ENCODE results near the gene TMEM95. TPM values are rescaled to one million over a fixed set of nuclear protein-coding genes. Genes with fewer than 3 reads are reported as not detected.

Gene TMEM95
- total and polyA plus RNA-seq, 10 of the 15 experiments (the other 5 are each of a cell fraction or from before 2014, with no cell fraction given) = 0.05 to 0.28 TPM; not detected in 8

DNA sequence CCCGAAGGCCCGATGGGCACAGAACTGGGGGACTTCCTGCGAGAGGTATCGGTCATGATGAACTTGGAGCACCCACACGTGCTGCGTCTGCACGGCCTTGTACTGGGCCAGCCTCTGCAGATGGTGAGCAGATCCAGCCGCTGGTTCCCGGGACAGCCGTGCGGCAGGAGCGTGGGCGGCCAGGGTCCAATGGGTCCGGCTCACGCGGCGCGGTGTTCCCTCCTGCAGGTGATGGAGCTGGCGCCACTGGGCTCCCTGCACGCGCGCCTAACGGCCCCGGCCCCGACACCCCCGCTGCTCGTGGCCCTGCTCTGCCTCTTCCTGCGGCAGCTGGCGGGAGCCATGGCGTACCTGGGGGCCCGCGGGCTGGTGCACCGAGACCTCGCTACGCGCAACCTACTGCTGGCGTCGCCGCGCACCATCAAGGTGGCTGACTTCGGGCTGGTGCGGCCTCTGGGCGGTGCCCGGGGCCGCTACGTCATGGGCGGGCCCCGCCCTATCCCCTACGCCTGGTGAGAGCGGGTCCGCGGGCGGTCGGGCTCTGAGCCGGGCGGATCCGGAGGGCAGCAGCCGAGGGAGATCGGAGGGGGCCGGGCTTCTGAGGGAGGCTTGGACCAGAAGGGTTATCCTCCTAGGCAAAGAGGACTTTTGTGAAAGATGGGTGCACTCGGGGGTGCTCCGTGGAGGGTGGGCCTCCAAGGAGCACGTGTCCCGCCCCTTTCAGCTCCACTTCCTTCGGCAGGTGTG, 29.0 kb downstream of the TMEM95 start (continued):
- TF ChIP-seq, protein P1, sequence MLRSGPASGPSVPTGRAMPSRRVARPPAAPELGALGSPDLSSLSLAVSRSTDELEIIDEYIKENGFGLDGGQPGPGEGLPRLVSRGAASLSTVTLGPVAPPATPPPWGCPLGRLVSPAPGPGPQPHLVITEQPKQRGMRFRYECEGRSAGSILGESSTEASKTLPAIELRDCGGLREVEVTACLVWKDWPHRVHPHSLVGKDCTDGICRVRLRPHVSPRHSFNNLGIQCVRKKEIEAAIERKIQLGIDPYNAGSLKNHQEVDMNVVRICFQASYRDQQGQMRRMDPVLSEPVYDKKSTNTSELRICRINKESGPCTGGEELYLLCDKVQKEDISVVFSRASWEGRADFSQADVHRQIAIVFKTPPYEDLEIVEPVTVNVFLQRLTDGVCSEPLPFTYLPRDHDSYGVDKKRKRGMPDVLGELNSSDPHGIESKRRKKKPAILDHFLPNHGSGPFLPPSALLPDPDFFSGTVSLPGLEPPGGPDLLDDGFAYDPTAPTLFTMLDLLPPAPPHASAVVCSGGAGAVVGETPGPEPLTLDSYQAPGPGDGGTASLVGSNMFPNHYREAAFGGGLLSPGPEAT (IDR thresholded peaks at IDR 0.05; ENCODE audit: low read depth) = no peak
- TF ChIP-seq DPF2 (IDR thresholded peaks at IDR 0.05) (no peak), NR2C2 (IDR thresholded peaks at IDR 0.05; ENCODE audit: borderline replicate concordance, control insufficient read depth, insufficient read length, low read depth) (no peak), TCF12 (IDR thresholded peaks at IDR 0.05; ENCODE audit: low read depth, low read length) (no peak), ZNF24 (IDR thresholded peaks at IDR 0.05) (no peak), NR2C1 (IDR thresholded peaks at IDR 0.05) (no peak), CREB1 (IDR thresholded peaks at IDR 0.05; ENCODE audit: low read depth) (peak; percentile 68; the same call in 1 of the 2 replicates), MTA2 (IDR thresholded peaks at IDR 0.05; ENCODE audit: low read depth) (no peak), ESRRA (IDR thresholded peaks at IDR 0.05; ENCODE audit: low read length) (no peak), SMAD5 (IDR thresholded peaks at IDR 0.05; ENCODE audit: low read depth) (no peak), SPI1 (IDR thresholded peaks at IDR 0.05; ENCODE audit: borderline replicate concordance, insufficient read depth, low read depth, low read length) (0 out of 2 replicates have a peak, but pooled peaks have one; percentile 13), CBX5 (IDR thresholded peaks at IDR 0.05; ENCODE audit: low read depth) (no peak), TBL1XR1 (IDR thresholded peaks at IDR 0.05; ENCODE audit: low read depth, low read length) (no peak), POLR2A (IDR thresholded peaks at IDR 0.05; ENCODE audit: low read depth, low read length) (peak; percentile 72), TARDBP (IDR thresholded peaks at IDR 0.05; ENCODE audit: borderline replicate concordance) (peak; percentile 26; the same call in 1 of the 2 replicates)
- TF ChIP-seq, protein P2, sequence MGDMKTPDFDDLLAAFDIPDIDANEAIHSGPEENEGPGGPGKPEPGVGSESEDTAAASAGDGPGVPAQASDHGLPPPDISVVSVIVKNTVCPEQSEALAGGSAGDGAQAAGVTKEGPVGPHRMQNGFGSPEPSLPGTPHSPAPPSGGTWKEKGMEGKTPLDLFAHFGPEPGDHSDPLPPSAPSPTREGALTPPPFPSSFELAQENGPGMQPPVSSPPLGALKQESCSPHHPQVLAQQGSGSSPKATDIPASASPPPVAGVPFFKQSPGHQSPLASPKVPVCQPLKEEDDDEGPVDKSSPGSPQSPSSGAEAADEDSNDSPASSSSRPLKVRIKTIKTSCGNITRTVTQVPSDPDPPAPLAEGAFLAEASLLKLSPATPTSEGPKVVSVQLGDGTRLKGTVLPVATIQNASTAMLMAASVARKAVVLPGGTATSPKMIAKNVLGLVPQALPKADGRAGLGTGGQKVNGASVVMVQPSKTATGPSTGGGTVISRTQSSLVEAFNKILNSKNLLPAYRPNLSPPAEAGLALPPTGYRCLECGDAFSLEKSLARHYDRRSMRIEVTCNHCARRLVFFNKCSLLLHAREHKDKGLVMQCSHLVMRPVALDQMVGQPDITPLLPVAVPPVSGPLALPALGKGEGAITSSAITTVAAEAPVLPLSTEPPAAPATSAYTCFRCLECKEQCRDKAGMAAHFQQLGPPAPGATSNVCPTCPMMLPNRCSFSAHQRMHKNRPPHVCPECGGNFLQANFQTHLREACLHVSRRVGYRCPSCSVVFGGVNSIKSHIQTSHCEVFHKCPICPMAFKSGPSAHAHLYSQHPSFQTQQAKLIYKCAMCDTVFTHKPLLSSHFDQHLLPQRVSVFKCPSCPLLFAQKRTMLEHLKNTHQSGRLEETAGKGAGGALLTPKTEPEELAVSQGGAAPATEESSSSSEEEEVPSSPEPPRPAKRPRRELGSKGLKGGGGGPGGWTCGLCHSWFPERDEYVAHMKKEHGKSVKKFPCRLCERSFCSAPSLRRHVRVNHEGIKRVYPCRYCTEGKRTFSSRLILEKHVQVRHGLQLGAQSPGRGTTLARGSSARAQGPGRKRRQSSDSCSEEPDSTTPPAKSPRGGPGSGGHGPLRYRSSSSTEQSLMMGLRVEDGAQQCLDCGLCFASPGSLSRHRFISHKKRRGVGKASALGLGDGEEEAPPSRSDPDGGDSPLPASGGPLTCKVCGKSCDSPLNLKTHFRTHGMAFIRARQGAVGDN (IDR thresholded peaks at IDR 0.05) = no peak
- TF ChIP-seq, protein P3, sequence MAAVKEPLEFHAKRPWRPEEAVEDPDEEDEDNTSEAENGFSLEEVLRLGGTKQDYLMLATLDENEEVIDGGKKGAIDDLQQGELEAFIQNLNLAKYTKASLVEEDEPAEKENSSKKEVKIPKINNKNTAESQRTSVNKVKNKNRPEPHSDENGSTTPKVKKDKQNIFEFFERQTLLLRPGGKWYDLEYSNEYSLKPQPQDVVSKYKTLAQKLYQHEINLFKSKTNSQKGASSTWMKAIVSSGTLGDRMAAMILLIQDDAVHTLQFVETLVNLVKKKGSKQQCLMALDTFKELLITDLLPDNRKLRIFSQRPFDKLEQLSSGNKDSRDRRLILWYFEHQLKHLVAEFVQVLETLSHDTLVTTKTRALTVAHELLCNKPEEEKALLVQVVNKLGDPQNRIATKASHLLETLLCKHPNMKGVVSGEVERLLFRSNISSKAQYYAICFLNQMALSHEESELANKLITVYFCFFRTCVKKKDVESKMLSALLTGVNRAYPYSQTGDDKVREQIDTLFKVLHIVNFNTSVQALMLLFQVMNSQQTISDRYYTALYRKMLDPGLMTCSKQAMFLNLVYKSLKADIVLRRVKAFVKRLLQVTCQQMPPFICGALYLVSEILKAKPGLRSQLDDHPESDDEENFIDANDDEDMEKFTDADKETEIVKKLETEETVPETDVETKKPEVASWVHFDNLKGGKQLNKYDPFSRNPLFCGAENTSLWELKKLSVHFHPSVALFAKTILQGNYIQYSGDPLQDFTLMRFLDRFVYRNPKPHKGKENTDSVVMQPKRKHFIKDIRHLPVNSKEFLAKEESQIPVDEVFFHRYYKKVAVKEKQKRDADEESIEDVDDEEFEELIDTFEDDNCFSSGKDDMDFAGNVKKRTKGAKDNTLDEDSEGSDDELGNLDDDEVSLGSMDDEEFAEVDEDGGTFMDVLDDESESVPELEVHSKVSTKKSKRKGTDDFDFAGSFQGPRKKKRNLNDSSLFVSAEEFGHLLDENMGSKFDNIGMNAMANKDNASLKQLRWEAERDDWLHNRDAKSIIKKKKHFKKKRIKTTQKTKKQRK (IDR thresholded peaks at IDR 0.05; ENCODE audit: low read depth, low read length) = no peak
- TF ChIP-seq, protein P4, sequence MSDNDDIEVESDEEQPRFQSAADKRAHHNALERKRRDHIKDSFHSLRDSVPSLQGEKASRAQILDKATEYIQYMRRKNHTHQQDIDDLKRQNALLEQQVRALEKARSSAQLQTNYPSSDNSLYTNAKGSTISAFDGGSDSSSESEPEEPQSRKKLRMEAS (IDR thresholded peaks at IDR 0.05; ENCODE audit: low read depth, low read length) = 0 out of 2 replicates have a peak, but pooled peaks have one; percentile 14
- TF ChIP-seq, protein P5, sequence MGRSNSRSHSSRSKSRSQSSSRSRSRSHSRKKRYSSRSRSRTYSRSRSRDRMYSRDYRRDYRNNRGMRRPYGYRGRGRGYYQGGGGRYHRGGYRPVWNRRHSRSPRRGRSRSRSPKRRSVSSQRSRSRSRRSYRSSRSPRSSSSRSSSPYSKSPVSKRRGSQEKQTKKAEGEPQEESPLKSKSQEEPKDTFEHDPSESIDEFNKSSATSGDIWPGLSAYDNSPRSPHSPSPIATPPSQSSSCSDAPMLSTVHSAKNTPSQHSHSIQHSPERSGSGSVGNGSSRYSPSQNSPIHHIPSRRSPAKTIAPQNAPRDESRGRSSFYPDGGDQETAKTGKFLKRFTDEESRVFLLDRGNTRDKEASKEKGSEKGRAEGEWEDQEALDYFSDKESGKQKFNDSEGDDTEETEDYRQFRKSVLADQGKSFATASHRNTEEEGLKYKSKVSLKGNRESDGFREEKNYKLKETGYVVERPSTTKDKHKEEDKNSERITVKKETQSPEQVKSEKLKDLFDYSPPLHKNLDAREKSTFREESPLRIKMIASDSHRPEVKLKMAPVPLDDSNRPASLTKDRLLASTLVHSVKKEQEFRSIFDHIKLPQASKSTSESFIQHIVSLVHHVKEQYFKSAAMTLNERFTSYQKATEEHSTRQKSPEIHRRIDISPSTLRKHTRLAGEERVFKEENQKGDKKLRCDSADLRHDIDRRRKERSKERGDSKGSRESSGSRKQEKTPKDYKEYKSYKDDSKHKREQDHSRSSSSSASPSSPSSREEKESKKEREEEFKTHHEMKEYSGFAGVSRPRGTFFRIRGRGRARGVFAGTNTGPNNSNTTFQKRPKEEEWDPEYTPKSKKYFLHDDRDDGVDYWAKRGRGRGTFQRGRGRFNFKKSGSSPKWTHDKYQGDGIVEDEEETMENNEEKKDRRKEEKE (IDR thresholded peaks at IDR 0.05) = no peak

Data from GM12878 (cell line).